DMS114 treated with DMSO at 0.1 percent for 48 hours (cell line): ENCODE results near the gene TOR1A.

Experiments
- DNase-seq: peaks from one replicate; lab custom pipeline; 2025; ENCODE audit not compliant: unreplicated experiment; lab: John Stamatoyannopoulos, UW

The TOR1A gene

DNA sequence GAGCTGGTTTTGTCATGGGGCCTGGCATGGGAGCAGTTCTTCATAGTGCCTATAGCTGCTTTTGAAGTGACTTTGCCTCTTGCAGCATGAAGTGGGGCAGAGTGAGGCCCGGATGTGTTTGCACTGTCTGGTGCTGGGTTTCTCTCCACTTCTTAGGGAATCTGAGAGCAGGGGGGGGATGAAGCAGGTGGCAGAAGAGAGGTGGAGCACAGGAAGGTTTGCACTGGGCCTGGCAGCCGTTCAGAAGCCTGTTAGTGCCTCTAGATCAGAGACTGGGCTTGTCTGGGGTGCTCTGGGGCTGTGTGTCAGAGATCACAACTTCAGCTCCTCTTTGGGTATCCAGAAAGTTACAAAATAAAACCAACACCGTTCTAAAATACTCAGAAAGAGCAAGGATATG lies 29.7 kb upstream of the TOR1A start:
- DNase-seq = no peak

DNA sequence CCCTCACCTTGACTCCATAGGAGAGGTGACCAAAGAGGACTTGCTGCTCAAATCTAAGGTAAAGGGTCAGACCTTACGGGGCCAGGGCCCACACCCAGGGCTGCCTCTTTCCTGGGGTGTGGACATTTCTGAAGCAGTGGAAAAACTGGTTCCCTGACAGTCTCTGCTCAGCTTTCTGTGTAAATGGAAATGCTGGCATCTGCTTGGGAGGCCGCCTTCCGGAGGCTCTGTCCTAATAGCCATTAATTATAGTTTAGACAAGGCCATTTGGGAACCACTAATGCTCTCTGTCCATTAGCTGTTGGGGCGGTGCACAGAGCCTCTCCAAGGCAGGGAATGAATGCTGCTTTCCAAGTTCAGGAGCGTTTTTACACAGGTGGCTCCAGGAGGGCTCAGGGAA lies 28.6 kb upstream of the TOR1A start:
- no peak for DNase-seq

DNA sequence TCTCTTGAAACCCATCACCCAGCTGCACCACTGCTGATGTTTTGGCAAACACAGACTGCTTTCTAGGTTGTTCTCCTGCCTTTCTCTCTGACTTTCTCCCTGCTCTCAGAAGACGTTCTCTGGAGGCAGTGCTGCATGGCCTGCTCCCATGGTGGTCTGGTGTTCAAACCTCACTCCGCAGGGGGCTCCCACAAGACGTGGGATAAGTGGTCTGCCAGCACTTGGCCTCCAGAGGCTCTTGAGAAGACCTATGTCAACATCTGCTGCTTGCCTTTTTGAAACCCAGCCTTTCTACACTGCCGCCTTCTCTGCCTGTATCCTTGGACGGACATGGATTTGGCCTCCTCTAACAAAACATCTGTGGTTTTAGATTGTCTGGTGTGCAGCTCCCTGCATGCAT lies 27.9 kb upstream of the TOR1A start:
- no peak for DNase-seq

DNA sequence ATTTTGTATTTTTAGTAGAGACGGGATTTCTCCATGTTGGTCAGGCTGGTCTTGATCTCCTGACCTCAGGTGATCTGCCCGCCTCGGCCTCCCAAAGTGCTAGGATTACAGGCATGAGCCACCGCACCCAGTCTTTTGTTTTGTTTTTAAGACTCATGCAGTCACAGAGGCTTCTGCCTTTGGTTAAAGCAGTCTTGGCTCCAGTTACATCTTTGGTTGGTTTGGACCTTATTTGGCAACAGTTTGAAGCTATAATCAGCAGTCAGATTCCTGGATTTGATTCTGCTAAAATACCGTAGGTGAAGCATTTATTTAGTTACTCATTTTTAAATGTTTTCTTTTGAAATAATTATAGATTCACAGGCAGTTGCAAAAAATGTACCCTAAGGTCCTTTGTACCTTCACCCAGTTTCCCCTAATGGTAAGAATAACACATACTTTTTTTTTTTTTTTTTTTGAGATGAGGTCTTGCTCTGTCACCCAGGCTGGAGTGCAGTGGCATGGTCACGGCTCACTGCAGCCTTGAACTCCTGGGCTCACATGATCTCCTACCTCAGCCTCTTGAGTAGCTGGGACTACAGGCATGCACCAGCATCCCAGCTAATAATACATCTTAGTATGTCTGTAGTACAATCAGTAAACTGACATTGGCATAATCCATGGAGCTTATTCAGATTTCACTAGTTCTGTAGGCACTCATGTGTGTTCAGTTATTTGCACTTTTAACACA lies 27.1 kb upstream of the TOR1A start:
- DNase-seq = no peak

DNA sequence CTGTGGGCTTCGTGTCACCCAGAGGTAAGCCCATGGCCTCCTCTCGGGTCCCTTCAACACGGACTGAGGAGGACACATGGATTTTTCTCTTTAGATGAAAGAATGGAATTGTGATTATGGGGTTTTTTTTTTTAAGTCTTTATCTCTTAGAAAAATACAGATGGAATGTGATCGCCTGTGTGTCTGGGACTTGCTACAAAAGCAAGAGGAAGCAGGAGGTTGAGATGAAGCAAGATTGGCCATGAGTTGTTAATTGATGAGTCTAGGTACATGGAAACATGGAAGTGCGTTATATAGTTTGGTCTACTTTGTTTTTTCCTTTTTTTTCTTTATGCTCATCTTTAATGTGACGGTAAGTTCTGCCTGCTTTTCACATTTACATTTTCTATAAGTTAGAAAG lies 26.0 kb upstream of the TOR1A start:
- DNase-seq = no peak

DNA sequence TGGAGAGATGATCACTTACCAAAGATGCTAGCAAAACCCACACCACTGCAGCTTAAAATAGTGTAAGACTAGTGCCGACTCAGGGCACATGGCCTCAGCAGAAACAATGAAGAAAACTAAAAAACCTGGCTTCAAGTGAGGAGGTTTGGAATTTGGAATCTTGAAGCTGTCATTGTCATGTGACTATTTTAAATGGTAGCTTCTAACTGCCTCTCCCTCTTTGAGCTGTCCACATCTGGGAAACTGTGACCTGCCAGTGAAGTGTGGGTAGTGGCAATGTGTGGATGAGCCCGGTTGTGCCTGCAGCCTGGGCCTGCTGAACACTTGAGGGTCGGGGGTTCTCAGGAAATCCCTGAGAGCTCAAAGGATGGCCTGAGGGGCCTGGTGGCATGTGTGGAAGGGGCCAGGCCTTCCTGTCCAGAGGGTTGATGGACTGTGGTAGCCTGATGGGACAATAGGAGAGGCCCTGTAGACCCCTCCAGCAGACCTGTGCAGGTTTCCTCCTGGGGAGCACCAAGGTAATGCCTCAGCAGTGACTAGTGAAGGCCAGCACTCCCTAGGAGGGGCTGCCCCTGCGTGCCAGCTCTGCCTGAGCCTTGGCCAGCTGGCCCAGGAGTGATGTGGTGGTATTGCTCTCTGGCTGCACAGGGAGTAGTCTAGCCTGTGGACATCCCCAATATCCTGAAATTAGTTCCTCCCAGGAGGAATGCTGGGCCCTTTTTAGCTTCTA lies 24.9 kb upstream of the TOR1A start:
- DNase-seq = no peak

DNA sequence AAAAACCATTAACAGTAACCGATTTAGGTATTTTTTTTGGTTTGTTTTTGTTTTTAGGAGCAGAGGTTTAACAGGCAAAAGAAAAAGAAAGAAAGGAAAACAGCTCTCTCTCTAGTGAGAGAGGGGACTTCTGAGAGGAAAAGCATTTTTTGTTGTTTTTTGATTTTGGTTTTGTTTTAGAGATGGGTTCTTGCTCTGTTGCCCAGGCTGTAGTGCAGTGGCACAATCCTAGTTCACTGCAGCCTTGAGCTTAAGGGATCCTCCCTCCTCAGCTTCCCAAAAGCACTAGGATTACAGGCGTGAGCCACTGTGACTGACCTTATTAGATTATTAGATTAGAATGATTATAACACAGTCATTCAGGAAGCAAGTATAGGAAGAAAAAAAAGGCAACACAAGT lies 21.4 kb upstream of the TOR1A start:
- no peak for DNase-seq

DNA sequence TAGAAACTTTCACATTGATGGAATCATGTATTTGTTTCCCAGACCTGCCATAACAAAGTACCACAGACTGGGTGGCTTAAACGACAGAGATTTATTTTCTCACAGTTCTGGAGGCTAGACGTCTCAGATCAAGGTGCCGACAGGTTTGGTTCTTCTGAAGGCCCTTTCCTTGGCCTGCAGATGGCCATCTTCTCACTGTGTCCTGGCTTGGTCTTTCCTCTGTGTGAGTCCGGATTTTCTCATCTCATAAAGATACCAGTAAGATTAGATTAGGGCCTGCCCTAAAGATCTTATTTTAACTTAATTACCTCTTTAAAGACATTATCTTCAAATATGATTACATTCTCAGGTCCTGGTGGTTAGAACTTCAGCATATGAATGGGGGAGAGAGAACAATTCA lies 17.1 kb upstream of the TOR1A start:
- DNase-seq = no peak

DNA sequence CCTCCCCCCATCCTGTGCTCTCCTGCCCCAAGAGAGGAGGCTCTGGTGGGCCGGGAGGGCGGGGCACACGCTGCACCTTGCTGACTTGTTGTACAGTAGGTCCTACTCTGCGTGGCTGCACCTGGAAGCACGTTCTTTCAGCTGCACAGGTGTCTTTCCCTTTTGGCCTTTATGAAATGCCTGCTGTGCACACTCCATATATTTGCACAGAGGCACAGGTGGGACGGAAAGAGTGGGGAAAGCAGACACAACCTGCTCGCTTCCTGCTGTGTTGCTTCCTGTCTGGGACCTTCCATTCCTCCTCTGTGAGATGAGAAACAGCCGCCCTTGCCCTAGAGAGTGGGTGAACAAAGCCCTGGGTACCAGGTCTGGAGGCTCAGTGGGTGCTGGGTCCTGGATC lies 16.1 kb upstream of the TOR1A start:
- DNase-seq = no peak

DNA sequence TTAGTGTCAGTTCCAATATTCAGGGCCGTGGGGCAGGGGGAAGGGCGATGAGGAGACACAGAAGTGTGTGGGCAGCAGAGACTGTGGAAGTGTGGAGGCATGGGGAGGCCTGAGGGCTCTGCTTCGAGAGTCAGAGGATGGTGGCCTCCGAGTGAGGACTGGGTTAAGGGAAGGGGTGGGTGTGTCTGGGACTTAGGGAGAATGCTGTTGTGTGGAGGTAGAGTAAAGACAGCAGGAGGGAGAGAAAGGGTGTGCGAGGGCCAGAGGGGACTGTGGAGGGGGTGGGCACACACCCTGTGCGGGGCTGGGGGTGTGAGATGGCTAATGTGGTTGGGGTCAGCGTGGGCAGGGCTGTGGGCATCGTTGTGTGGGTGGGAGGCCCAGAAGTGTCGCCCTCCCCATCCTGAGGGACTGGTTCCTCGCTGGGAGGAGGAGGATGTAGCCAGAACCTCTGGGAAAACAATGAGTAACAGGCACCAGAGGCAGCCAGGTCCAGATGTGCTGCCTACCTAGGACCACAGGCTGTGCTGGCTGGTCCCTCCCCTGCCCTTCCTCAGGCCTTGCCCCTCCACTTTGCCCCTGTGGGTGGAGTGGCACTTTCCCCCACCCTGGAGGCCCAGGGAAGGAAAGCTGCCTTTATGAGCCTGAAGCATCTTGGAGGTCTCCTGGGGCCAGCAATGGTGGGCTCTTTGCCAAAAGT lies 15.5 kb upstream of the TOR1A start:
- no peak for DNase-seq

DNA sequence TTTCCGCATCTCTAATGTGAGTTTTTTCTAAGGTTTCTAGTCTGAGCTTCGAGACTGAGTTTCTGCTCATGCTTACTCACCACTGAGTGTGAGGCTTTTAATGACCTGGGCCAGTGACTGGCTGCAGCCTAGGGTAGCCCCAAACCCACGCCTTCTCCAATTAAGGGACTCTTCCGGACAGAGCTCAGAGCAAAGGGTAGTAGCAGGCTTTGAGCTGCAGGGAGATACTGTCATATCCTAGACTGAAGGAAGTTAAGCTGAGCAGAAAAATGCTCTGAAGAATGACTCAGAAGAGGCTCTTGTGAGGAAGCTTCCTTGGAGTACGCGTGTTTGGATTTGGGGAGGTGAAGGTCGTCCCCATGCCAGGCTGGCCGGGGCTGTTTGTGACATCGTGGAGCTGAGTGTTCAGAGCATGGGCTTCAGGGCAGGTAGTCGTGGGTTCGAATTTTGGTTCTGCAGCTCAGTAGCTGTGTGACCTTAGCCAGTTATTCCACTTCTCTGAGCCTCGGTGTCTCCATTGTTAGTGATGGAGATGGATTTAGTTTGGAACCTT lies 14.8 kb upstream of the TOR1A start:
- no peak for DNase-seq

DNA sequence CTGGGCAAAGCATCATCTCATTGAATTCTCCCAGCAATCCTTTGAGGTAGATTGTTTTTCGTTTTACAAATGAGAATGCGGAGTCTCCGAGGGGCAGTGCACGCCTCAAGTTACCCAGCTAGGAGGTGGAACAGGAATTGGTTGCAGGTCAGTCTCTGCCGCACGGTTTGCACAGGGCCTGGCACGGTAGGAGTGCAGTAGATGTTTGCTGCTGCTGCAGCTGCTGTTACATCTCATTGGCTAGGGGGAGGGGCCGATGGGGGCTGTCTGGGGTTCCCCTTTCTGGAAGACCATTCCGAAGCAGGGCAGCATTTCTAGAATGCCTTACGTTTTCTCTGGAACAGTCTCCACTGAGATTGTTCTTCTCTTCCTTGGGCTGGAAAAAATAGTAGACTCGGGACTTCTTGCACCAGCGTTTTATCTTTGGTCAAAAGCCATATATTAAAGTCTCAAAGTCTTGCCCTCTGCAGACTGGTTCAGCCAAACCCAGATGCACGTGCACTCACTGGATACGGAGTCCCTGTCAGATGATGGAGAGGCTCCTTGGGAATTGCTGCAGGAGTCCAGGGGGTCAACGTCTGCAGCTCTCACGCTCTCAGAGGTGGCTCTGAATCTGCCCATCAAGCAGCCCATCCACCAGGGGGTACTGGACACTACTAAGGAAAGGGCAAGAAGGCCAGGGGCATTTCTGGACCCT lies 12.5 kb upstream of the TOR1A start:
- no peak for DNase-seq

DNA sequence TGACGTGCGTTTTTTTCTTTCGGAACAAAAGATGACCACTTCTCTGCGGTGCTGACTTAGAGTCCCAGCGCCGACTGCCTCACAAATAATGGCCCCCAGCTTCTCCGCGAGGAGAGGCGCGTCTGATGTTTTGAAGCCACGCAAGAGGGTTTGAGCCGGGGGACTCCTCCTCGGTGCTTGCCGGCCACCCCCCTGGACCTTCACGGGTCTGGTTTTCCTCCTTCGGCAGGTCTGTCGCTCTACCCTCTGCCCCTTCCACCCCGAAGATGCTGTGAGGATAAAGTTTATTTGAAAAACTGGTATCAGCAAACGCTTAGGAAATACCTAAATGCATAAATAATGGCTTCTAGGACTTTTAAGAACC lies 11.9 kb upstream of the TOR1A start:
- no peak for DNase-seq

DNA sequence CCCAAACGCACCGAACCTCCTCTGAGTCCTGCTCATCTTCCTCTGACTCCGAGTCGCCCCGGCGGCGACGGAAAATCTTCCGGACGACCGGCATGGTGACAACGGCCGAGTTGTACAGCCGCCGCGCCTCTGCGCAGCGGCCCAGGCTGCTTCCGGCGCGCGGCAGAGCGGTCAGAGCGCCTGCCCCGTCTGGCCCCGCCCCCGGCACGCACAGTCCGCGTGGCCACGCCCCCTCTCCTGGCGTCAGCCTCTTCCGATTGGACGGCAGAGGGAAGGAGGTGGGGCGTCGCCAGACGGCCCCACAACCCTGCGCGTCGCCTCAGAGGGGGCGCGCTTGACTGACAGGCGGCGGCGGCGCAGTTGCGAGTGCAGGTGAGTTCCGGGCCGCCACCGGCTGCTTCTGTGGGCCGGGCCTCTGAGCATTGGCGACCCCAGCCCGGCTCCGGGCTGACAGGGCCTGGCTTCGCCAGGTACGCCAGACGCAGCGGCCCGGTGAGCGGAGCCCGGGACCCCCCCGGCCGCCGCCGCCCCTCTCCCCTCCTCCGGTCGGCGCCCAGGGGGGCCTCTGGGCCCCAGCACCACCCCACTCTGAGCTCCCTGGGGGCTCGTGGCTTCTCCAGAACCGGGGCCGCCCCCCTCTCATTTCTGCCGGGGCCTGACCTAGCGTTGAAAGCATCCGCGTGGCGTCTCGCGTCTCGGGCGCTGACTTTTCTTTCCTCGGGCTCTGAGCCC lies 11.4 kb upstream of the TOR1A start, which contains the start of the genes C9orf78 and USP20:
Gene C9orf78, minus strand, starts transcription at position 148 of the 732 bp plus-strand sequence. Its CDS starts 54 bp downstream, at position 94.
Gene USP20, plus strand, starts transcription at position 331 of the 732 bp plus-strand sequence. CDS start 17,098 bp downstream, outside the sequence.
- DNase-seq = peak; percentile 82

DNA sequence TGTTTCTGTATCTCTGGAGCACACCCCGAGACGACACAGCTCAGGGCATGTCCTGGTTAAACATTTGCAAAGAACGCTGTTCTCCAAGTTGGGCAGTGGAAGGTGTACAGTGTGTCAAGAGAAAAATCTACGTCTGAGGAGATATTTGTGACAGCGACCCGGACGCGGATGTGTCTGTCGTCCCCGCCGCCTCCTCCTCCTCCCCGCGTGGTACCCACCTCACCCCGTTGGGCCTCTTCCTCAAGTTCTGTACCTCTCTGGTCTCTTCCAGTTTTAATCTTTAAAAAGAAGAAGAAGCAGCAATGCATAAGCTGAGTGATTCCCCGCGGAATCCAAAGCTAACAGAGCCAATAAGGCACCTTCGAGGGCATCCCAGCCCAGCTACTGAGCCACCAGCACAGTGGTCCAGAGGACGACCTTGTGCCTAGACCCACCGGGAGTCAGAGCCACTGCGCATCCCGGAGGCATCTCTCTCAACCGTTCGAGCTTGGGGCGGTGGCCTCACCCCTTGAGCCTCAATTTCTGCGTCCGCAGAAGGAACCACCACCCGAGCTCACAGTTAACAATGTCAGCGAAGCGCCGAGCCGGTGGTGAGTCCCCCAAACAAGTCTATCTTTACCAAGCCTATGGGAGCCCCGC lies 10.7 kb upstream of the TOR1A start:
- DNase-seq = no peak

DNA sequence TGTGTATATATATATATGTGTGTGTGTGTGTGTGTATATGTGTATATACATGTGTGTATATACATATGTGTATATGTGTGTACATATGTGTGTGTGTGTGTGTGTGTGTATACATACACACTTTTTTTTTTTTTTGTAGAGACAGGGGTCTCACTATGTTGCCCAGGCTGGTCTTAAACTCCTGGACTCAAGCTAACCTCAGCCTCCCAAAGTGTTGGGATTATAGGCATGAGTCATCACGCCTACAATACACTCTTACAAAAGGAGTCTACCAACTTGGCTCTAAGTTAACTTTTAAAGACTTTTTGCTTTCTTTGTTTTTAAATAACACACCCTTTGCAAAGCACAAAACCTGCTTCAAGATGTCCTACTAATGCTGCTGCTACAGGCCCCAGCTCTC lies 9.0 kb upstream of the TOR1A start:
- no peak for DNase-seq

DNA sequence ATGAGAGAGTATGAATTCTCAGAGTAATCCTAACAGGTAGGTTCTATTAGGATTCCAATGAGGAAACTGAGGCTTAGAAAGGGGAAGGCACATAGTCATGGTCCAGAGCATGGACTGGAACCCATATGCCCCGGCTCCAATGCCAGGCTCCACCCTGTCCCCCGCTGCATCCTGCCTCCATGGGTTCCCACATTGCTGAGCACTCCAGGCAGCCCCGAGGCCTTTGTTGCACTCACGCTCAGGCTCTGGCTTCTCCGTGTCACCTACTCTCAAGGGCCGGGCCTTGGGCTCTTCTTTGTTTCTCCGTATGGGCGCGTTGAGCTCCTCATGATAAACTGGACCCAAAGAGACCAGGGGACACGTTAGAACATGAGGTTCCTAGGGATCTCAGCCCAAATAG lies 5.0 kb upstream of the TOR1A start:
- DNase-seq = no peak

DNA sequence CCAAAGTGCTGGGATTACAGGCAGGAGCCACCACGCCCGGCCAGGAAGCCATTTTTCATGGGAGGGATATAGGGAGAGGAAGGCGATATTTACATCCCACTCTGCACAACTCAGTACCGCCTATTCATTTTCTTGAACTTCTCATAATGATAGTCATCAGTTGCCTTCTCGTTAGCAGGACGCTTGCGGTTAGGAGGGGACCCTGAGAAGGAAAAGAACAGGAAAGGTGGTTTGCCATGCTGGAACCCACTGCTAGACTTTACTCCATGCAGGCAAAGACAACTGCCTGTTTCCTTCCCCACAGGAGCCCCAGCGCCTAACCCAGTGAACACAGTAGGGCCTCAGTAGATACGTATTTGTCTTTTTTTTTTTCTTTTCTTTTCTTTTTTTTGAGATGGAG lies 4.1 kb upstream of the TOR1A start:
- no peak for DNase-seq

DNA sequence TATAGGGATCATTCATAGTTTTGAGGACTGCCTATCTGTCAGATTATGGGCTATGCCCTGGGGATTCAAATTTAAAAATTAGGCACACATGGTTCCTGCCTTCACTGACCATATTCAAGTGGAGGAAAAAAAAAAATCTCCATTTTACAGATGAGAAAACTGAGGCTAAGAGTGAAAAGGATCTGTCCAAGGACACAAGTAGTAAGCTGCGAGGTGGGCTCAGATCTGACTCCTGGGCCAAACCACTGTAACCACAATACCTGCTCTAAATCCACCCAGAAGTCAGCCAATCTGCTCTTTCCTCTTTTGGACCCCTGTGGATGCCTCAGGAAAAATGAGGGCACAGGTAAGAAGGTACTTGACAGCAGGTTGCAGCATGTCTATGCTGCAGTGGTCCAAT lies 2.8 kb upstream of the TOR1A start:
- no peak for DNase-seq

DNA sequence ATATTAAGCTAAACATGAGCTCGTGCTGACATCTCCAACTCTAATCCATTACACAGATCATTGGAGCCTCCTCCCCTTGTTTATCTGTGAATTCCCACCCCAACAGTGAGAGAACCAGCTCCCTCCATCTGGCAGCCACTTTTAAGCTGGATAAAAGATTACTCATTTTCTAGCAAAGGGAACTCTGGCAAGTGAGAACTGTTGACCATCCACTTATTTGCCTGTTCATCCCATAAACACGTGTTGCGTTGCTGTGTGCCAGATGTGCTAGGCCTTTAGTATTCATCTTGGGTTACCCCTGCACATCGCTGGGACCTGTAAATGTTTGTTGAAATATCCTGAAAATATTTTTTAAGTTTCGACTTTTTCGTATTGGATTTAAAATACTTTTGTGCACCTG lies 2.4 kb upstream of the TOR1A start:
- no peak for DNase-seq
